Liver (tissue), 9 donors: ENCODE measurements around the gene GADL1. TPM values are rescaled to one million over a fixed set of nuclear protein-coding genes. Genes with fewer than 3 reads are reported as not detected.

ENCODE experiments used
- DNase-seq: peaks from one replicate; pipeline ENCODE4 v3.0.0-alpha.2; 2017; ENCODE audit warnings: low spot score
- H3K27ac ChIP-seq, 2 donors: one replicate each; pipeline ENCODE4 v1.7.0; 2013; ENCODE audit warnings: inconsistent platforms in 2 of 2, low read length in 2 of 2, control low read depth in 1 of 2, low read depth in 1 of 2, mild to moderate bottlenecking in 1 of 2
- H3K27me3 ChIP-seq, 4 donors: one replicate each; pipeline versions ENCODE4 v1.6.1 to v1.7.0; 2013; ENCODE audit warnings: low read length in 3 of 4, inconsistent platforms in 1 of 4, mild to moderate bottlenecking in 1 of 4, moderate library complexity in 1 of 4; ENCODE audit not compliant: control insufficient read depth in 4 of 4, insufficient read depth in 4 of 4
- H3K36me3 ChIP-seq, 4 donors: one replicate each; pipeline versions ENCODE4 v1.6.1 to v1.7.0; 2013; ENCODE audit warnings: low read length in 3 of 4, mild to moderate bottlenecking in 3 of 4, low read depth in 1 of 4, moderate library complexity in 1 of 4; ENCODE audit not compliant: control insufficient read depth in 4 of 4, insufficient read depth in 3 of 4
- H3K4me1 ChIP-seq, 4 donors: one replicate each; pipeline versions ENCODE4 v1.6.1 to v1.7.0; 2013; ENCODE audit warnings: low read length in 3 of 4, mild to moderate bottlenecking in 3 of 4, moderate library complexity in 1 of 4; ENCODE audit not compliant: control insufficient read depth in 4 of 4, insufficient read depth in 4 of 4
- H3K4me3 ChIP-seq, 3 donors: one replicate each; pipeline versions ENCODE4 v1.6.1 to v1.7.0; 2013; ENCODE audit warnings: low read length in 3 of 3, control low read depth in 1 of 3, low read depth in 1 of 3, mild to moderate bottlenecking in 1 of 3
- H3K9ac ChIP-seq, 2 donors: one replicate each; pipeline ENCODE4 v1.7.0; 2013; ENCODE audit warnings: low read length in 2 of 2, mild to moderate bottlenecking in 2 of 2, moderate library complexity in 2 of 2, control low read depth in 1 of 2, low read depth in 1 of 2
- H3K9me3 ChIP-seq, 4 donors: one replicate each; pipeline versions ENCODE4 v1.6.1 to v1.7.0; 2013; ENCODE audit warnings: low read length in 3 of 4; ENCODE audit not compliant: control insufficient read depth in 4 of 4
- ATF3 ChIP-seq: IDR thresholded peaks from 2 replicates; pipeline ENCODE4 v1.6.1; 2016; ENCODE audit warnings: antibody characterized with exemption
- CTCF ChIP-seq: fragments of 150-350 bp; IDR thresholded peaks from 2 replicates; pipeline ENCODE4 v1.5.1; 2017; ENCODE audit warnings: improper control_type of control experiment, low read depth, low read length; ENCODE audit not compliant: missing input control
- GABPA ChIP-seq, 2 donors: IDR thresholded peaks in 1 of 2; conservative IDR thresholded peaks in 1 of 2; 2 replicates each; pipeline ENCODE4 v1.6.1; 2016; ENCODE audit warnings: antibody characterized with exemption in 2 of 2, mild to moderate bottlenecking in 1 of 2, moderate library complexity in 1 of 2
- HNF4A ChIP-seq, 2 donors: conservative IDR thresholded peaks; 2 replicates each; pipeline ENCODE4 v1.6.1; 2016; ENCODE audit warnings: antibody characterized with exemption in 2 of 2, mild to moderate bottlenecking in 2 of 2
- HNF4G ChIP-seq: IDR thresholded peaks from 2 replicates; pipeline ENCODE4 v1.6.1; 2016; ENCODE audit warnings: antibody characterized with exemption
- RAD21 ChIP-seq, 2 donors: IDR thresholded peaks; 2 replicates each; pipeline ENCODE4 v1.6.1; 2016; ENCODE audit warnings: antibody characterized with exemption in 2 of 2, mild to moderate bottlenecking in 2 of 2
- REST ChIP-seq: IDR thresholded peaks from 2 replicates; pipeline ENCODE4 v1.6.1; 2016; ENCODE audit warnings: antibody characterized with exemption, mild to moderate bottlenecking
- RXRA ChIP-seq, 2 donors: IDR thresholded peaks; 2 replicates each; pipeline ENCODE4 v1.6.1; 2017 to 2018; ENCODE audit warnings: antibody characterized with exemption in 2 of 2, mild to moderate bottlenecking in 1 of 2
- ZBTB33 ChIP-seq: IDR thresholded peaks from 2 replicates; pipeline ENCODE4 v1.6.1; 2016; ENCODE audit warnings: antibody characterized with exemption
- WGBS: extraction: QIAGEN DNeasy Blood & Tissue Kit; methylation state at CpG from one replicate; pipeline ENCODE4 v1.1.7; 2013; 5-methylcytosine and 5-hydroxymethylcytosine counted together
- polyA plus RNA-seq, 2 donors: library from polyadenylated mRNA; stranded (reverse) in 1 of 2; unstranded in 1 of 2; fragments of 200-250 nt in 1 of 2; fragments of >200 nt in 1 of 2; fragmentation: Nextera tagmentation in 1 of 2; extraction: Ambion mirVana in 1 of 2; gene quantifications; one replicate each; pipeline versions ENCODE4 v1.2.1 to v1.2.3, GENCODE V29; 2013 to 2015
- total RNA-seq, 2 donors: library from RNA; depleted of rRNA; stranded (reverse); fragments of >200 nt; gene quantifications; one replicate each; pipeline ENCODE4 v1.2.3, GENCODE V29; 2014
- donor health status: healthy.
- donor health status: healthy.
- donor health status: healthy.
- donor health status: healthy.
- donor health status: healthy.

Gene GADL1
- total and polyA plus RNA-seq, 4 donors = not detected

- H3K4me1 ChIP-seq = peaks cover 0 to 4% (median 2%) of the 10 kb centered on the region in 4 donors
- no peak for DNase-seq
- peaks cover 0 to 3% (median 0%) of the 10 kb centered on the region in 4 donors for H3K27me3 ChIP-seq
- no peak overlapping the region for H3K4me3 ChIP-seq
- no peaks in the 10 kb centered on the region for H3K36me3 ChIP-seq
- H3K27ac ChIP-seq = no peak overlapping the region
- no peak overlapping the region for H3K9ac ChIP-seq
- 94% methylated on average over 5 of the region's 5 CpGs for WGBS
- peaks cover 0 to 2% (median 0%) of the 10 kb centered on the region in 4 donors for H3K9me3 ChIP-seq
- TF ChIP-seq REST = no peak
- no peak for TF ChIP-seq GABPA (IDR thresholded peaks at IDR 0.05 in 1 of 2, conservative IDR thresholded peaks at IDR 0.05 in 1 of 2)
- TF ChIP-seq CTCF = no peak
- TF ChIP-seq ZBTB33 = no peak
- no peak for TF ChIP-seq HNF4G
- TF ChIP-seq ATF3 = no peak
These were observed 116.9 kb downstream of the GADL1 start for GRCh38 chr3:30777426-30778113.

GRCh38 chr3:30776186-30776815 is 118.2 kb downstream of the GADL1 start:
- Histone ChIP-seq H3K4me1 (peaks cover 0 to 4% (median 2%) of the 10 kb centered on the region in 4 donors), H3K9me3 (peaks cover 0 to 2% (median 0%) of the 10 kb centered on the region in 4 donors), H3K27ac (no peak overlapping the region), H3K9ac (no peak overlapping the region), H3K4me3 (no peak overlapping the region), H3K36me3 (no peaks in the 10 kb centered on the region), H3K27me3 (peaks cover 0 to 3% (median 0%) of the 10 kb centered on the region in 4 donors)
- TF ChIP-seq HNF4A (conservative IDR thresholded peaks at IDR 0.05) = peak; percentile 32 to 38
- TF ChIP-seq HNF4G = no peak
- peak in 1 of 2 donors; percentile 11 for TF ChIP-seq RAD21 (IDR thresholded peaks at IDR 0.05)
- TF ChIP-seq RXRA (IDR thresholded peaks at IDR 0.05) = peak; percentile 31 to 44
- no peak for DNase-seq
- 56% methylated on average over 3 of the region's 3 CpGs for WGBS
